Dendritic cell treated with granulocyte-macrophage colony-stimulating factor and Interleukin-4, amounts not matched to agents 40 ng/mL and 50 ng/mL, for 4 days (primary cell): Measurements from ENCODE around the gene TANC1.

Experiments used
- H3K27ac Mint-ChIP-seq: one replicate; pipeline ENCODE4 v1.8.0; 2022; ENCODE audit warnings: mild to moderate bottlenecking, mixed read lengths
- H3K27me3 Mint-ChIP-seq: one replicate; pipeline ENCODE4 v1.8.0; 2022; ENCODE audit warnings: mild to moderate bottlenecking, mixed read lengths
- H3K36me3 Mint-ChIP-seq: one replicate; pipeline ENCODE4 v1.8.0; 2022; ENCODE audit warnings: low read depth, mixed read lengths
- H3K4me1 Mint-ChIP-seq: one replicate; pipeline ENCODE4 v1.8.0; 2022; ENCODE audit warnings: low read depth, mixed read lengths
- H3K4me3 Mint-ChIP-seq: one replicate; pipeline ENCODE4 v1.8.0; 2022; ENCODE audit warnings: mild to moderate bottlenecking, moderate library complexity, mixed read lengths
- H3K9me3 Mint-ChIP-seq: one replicate; pipeline ENCODE4 v1.8.0; 2022; ENCODE audit warnings: mixed read lengths
- intact Hi-C: fragments of 100-400 bp; cut with micrococcal nuclease; formaldehyde crosslinking; loops from one replicate; pipeline ENCODE4 v1.15.0; 2022

The TANC1 gene

GRCh38 chr2:159012142-159012541, 43.7 kb downstream of the TANC1 start:
- no peaks in the 10 kb centered on the region for H3K27me3 Mint-ChIP-seq
- H3K9me3 Mint-ChIP-seq: peaks cover 35% of the 10 kb centered on the region
- H3K4me1 Mint-ChIP-seq: no peaks in the 10 kb centered on the region
- no peak overlapping the region for H3K4me3 Mint-ChIP-seq
- intact Hi-C loops: no loop called here
- peaks cover 7% of the 10 kb centered on the region for H3K36me3 Mint-ChIP-seq
- H3K27ac Mint-ChIP-seq: no peak overlapping the region

- no peaks in the 10 kb centered on the region for H3K27me3 Mint-ChIP-seq
- H3K36me3 Mint-ChIP-seq: peaks cover 7% of the 10 kb centered on the region
- no peak overlapping the region for H3K27ac Mint-ChIP-seq
- no peaks in the 10 kb centered on the region for H3K4me1 Mint-ChIP-seq
- H3K4me3 Mint-ChIP-seq: no peak overlapping the region
- peaks cover 37% of the 10 kb centered on the region for H3K9me3 Mint-ChIP-seq
- intact Hi-C loops: no loop called here
These were observed 44.7 kb downstream of the TANC1 start for GRCh38 chr2:159013103-159013502.

- Mint-ChIP-seq H3K27ac (no peak overlapping the region), H3K36me3 (peaks cover 7% of the 10 kb centered on the region), H3K9me3 (peaks cover 37% of the 10 kb centered on the region), H3K27me3 (no peaks in the 10 kb centered on the region), H3K4me3 (no peak overlapping the region), H3K4me1 (no peaks in the 10 kb centered on the region)
- intact Hi-C loops: no loop called here
These were observed 46.7 kb downstream of the TANC1 start for GRCh38 chr2:159015174-159015573.

GRCh38 chr2:159015823-159016222, 47.4 kb downstream of the TANC1 start:
- Mint-ChIP-seq H3K4me3 (no peak overlapping the region), H3K4me1 (no peaks in the 10 kb centered on the region)
- intact Hi-C loops: no loop called here

GRCh38 chr2:159017837-159018236, 49.4 kb downstream of the TANC1 start:
- Mint-ChIP-seq H3K27me3 (no peaks in the 10 kb centered on the region), H3K27ac (no peak overlapping the region), H3K4me3 (no peak overlapping the region), H3K4me1 (no peaks in the 10 kb centered on the region), H3K36me3 (peaks cover 7% of the 10 kb centered on the region), H3K9me3 (peaks cover 37% of the 10 kb centered on the region)
- intact Hi-C loops: no loop called here

More at GRCh38 chr2:159015823-159016222, 47.4 kb downstream of the TANC1 start:
- H3K27ac Mint-ChIP-seq: no peak overlapping the region
- peaks cover 7% of the 10 kb centered on the region for H3K36me3 Mint-ChIP-seq
- H3K9me3 Mint-ChIP-seq: peaks cover 37% of the 10 kb centered on the region
- no peaks in the 10 kb centered on the region for H3K27me3 Mint-ChIP-seq

- peaks cover 7% of the 10 kb centered on the region for H3K36me3 Mint-ChIP-seq
- no peaks in the 10 kb centered on the region for H3K4me1 Mint-ChIP-seq
- H3K27me3 Mint-ChIP-seq: no peaks in the 10 kb centered on the region
- no peak overlapping the region for H3K4me3 Mint-ChIP-seq
- intact Hi-C loops: no loop called here
- peaks cover 33% of the 10 kb centered on the region for H3K9me3 Mint-ChIP-seq
- H3K27ac Mint-ChIP-seq: no peak overlapping the region
These were observed 50.6 kb downstream of the TANC1 start for GRCh38 chr2:159019021-159019420.

- no peaks in the 10 kb centered on the region for H3K27me3 Mint-ChIP-seq
- no peaks in the 10 kb centered on the region for H3K36me3 Mint-ChIP-seq
- no peak overlapping the region for H3K27ac Mint-ChIP-seq
- no peak overlapping the region for H3K4me3 Mint-ChIP-seq
- intact Hi-C loops: no loop called here
- H3K4me1 Mint-ChIP-seq: peaks cover 1% of the 10 kb centered on the region
- H3K9me3 Mint-ChIP-seq: peaks cover 3% of the 10 kb centered on the region
These were observed 53.6 kb downstream of the TANC1 start for GRCh38 chr2:159022019-159022418.

GRCh38 chr2:159026170-159026569, 57.7 kb downstream of the TANC1 start:
- H3K36me3 Mint-ChIP-seq: no peaks in the 10 kb centered on the region
- no peaks in the 10 kb centered on the region for H3K9me3 Mint-ChIP-seq
- H3K27ac Mint-ChIP-seq: no peak overlapping the region
- no peak overlapping the region for H3K4me3 Mint-ChIP-seq
- intact Hi-C loops: no loop called here
- no peaks in the 10 kb centered on the region for H3K27me3 Mint-ChIP-seq
- peaks cover 8% of the 10 kb centered on the region for H3K4me1 Mint-ChIP-seq

GRCh38 chr2:159028776-159029175, 60.3 kb downstream of the TANC1 start:
- Mint-ChIP-seq H3K9me3 (no peaks in the 10 kb centered on the region), H3K4me1 (peaks cover 8% of the 10 kb centered on the region), H3K36me3 (no peaks in the 10 kb centered on the region), H3K27me3 (no peaks in the 10 kb centered on the region), H3K4me3 (no peak overlapping the region), H3K27ac (no peak overlapping the region)
- intact Hi-C loops: no loop called here

- no peak overlapping the region for H3K4me3 Mint-ChIP-seq
- no peaks in the 10 kb centered on the region for H3K9me3 Mint-ChIP-seq
- H3K27ac Mint-ChIP-seq: no peak overlapping the region
- H3K27me3 Mint-ChIP-seq: no peaks in the 10 kb centered on the region
- peaks cover 8% of the 10 kb centered on the region for H3K4me1 Mint-ChIP-seq
- intact Hi-C loops: no loop called here
- no peaks in the 10 kb centered on the region for H3K36me3 Mint-ChIP-seq
These were observed 61.5 kb downstream of the TANC1 start for GRCh38 chr2:159029936-159030335.

- H3K4me1 Mint-ChIP-seq: peaks cover 8% of the 10 kb centered on the region
- intact Hi-C loops: no loop called here
- H3K36me3 Mint-ChIP-seq: no peaks in the 10 kb centered on the region
- no peak overlapping the region for H3K4me3 Mint-ChIP-seq
- no peak overlapping the region for H3K27ac Mint-ChIP-seq
- no peaks in the 10 kb centered on the region for H3K27me3 Mint-ChIP-seq
- no peaks in the 10 kb centered on the region for H3K9me3 Mint-ChIP-seq
These were observed 62.4 kb downstream of the TANC1 start for GRCh38 chr2:159030674-159031380.

GRCh38 chr2:159032146-159032545, 63.7 kb downstream of the TANC1 start:
- no peaks in the 10 kb centered on the region for H3K27me3 Mint-ChIP-seq
- no peaks in the 10 kb centered on the region for H3K9me3 Mint-ChIP-seq
- no peak overlapping the region for H3K27ac Mint-ChIP-seq
- intact Hi-C loops: no loop called here
- no peaks in the 10 kb centered on the region for H3K36me3 Mint-ChIP-seq
- H3K4me1 Mint-ChIP-seq: peaks cover 5% of the 10 kb centered on the region
- H3K4me3 Mint-ChIP-seq: no peak overlapping the region

- no peaks in the 10 kb centered on the region for H3K9me3 Mint-ChIP-seq
- peaks cover under 1% of the 10 kb centered on the region for H3K4me1 Mint-ChIP-seq
- intact Hi-C loops: no loop called here
- H3K27ac Mint-ChIP-seq: no peak overlapping the region
- no peaks in the 10 kb centered on the region for H3K27me3 Mint-ChIP-seq
- H3K4me3 Mint-ChIP-seq: no peak overlapping the region
- no peaks in the 10 kb centered on the region for H3K36me3 Mint-ChIP-seq
These were observed 64.1 kb downstream of the TANC1 start for GRCh38 chr2:159032580-159032979.

GRCh38 chr2:159034713-159035112, 66.3 kb downstream of the TANC1 start:
- intact Hi-C loops: no loop called here
- no peaks in the 10 kb centered on the region for H3K36me3 Mint-ChIP-seq
- no peaks in the 10 kb centered on the region for H3K9me3 Mint-ChIP-seq

GRCh38 chr2:159035790-159036411, 67.5 kb downstream of the TANC1 start:
- intact Hi-C loops: no loop called here
- H3K4me3 Mint-ChIP-seq: no peak overlapping the region

More at GRCh38 chr2:159034713-159035112, 66.3 kb downstream of the TANC1 start:
- Mint-ChIP-seq H3K27ac (no peak overlapping the region), H3K27me3 (no peaks in the 10 kb centered on the region), H3K4me1 (no peaks in the 10 kb centered on the region), H3K4me3 (no peak overlapping the region)

More at GRCh38 chr2:159035790-159036411, 67.5 kb downstream of the TANC1 start:
- Mint-ChIP-seq H3K27me3 (no peaks in the 10 kb centered on the region), H3K36me3 (no peaks in the 10 kb centered on the region), H3K9me3 (peaks cover 10% of the 10 kb centered on the region), H3K27ac (no peak overlapping the region), H3K4me1 (no peaks in the 10 kb centered on the region)
